GM18861 (cell line): ENCODE data around the gene MAGEA2B.
"Not testable (repeated sequence)": the region's sequence is repeated elsewhere in the genome, so short reads cannot be mapped to it uniquely, and the experiment has no call there.

ENCODE experiments used
- ATAC-seq: cut with Tn5 transposase; IDR thresholded peaks from one replicate; pipeline ENCODE4 v1.9.1; 2021; ENCODE audit not compliant: unreplicated experiment

The MAGEA2B gene

GRCh38 chrX:152713815-152714787 lies at the start of gene MAGEA2B:
Gene MAGEA2B, plus strand, starts transcription at chrX:152714628. Its CDS starts 2,479 bp downstream, at chrX:152717107.
- ATAC-seq, result not testable (repeated sequence)

- no peak for ATAC-seq
Measured at GRCh38 chrX:152674135-152674534, 40.3 kb upstream of the MAGEA2B start.

- not testable (repeated sequence) for ATAC-seq
Measured at GRCh38 chrX:152674652-152675051, 39.8 kb upstream of the MAGEA2B start.

GRCh38 chrX:152681012-152681411 lies 33.4 kb upstream of the MAGEA2B start:
- ATAC-seq, result peak; percentile 92

GRCh38 chrX:152697952-152698931 lies 16.2 kb upstream of the MAGEA2B start, which contains the start of gene MAGEA3:
Gene MAGEA3, plus strand, starts transcription at chrX:152698794. Its CDS starts 2,039 bp downstream, at chrX:152700833.
- ATAC-seq, result not testable (repeated sequence)

- not testable (repeated sequence) for ATAC-seq
Measured at GRCh38 chrX:152700390-152700789, 14.0 kb upstream of the MAGEA2B start.

- ATAC-seq, result not testable (repeated sequence)
Measured at GRCh38 chrX:152706500-152706899, 7.9 kb upstream of the MAGEA2B start.

GRCh38 chrX:152709173-152709572 lies 5.3 kb upstream of the MAGEA2B start, which contains the start of gene CSAG2:
Gene CSAG2, minus strand, starts transcription at chrX:152709273. Its CDS starts 161 bp downstream, at chrX:152709112.
- not testable (repeated sequence) for ATAC-seq

- ATAC-seq, result peak; percentile 54
Measured at GRCh38 chrX:152713195-152713594, 1.2 kb upstream of the MAGEA2B start.

GRCh38 chrX:152725409-152725808 lies 11.0 kb downstream of the MAGEA2B start:
- ATAC-seq, result no peak

GRCh38 chrX:152733261-152733975 lies 19.0 kb downstream of the MAGEA2B start, which contains the start of the genes CSAG1 and MAGEA12:
Gene CSAG1, minus strand, starts transcription at chrX:152733721. Its CDS starts 1,261 bp downstream, at chrX:152732460.
Gene MAGEA12, plus strand, starts transcription at chrX:152733757. Its CDS starts 2,405 bp downstream, at chrX:152736162.
- no peak for ATAC-seq

- ATAC-seq, result not testable (repeated sequence)
Measured at GRCh38 chrX:152734143-152734858, 19.9 kb downstream of the MAGEA2B start.

GRCh38 chrX:152735101-152735500 lies 20.7 kb downstream of the MAGEA2B start:
- ATAC-seq, result no peak

GRCh38 chrX:152735860-152736511 lies 21.6 kb downstream of the MAGEA2B start:
- ATAC-seq, result no peak

- ATAC-seq, result not testable (repeated sequence)
Measured at GRCh38 chrX:152736528-152736927, 22.1 kb downstream of the MAGEA2B start.

GRCh38 chrX:152738560-152738959 lies 24.1 kb downstream of the MAGEA2B start:
- ATAC-seq, result no peak

GRCh38 chrX:152753686-152754650 lies 39.5 kb downstream of the MAGEA2B start, which contains the start of gene MAGEA2:
Gene MAGEA2, minus strand, starts transcription at chrX:152753842. Its CDS starts 2,479 bp downstream, at chrX:152751363.
- ATAC-seq, result not testable (repeated sequence)
